K562 (cell line): ENCODE data around the gene RPTOR. TPM values are rescaled to one million over a fixed set of nuclear protein-coding genes. Genes with fewer than 3 reads are reported as not detected.

Experiments used
- CCAR2 ChIP-seq: fragments of 200-400 bp; formaldehyde crosslinking; IDR thresholded peaks from 2 replicates; pipeline ENCODE4 v1.6.1; 2017; ENCODE audit warnings: mild to moderate bottlenecking, low read depth, low read length
- E2F6 ChIP-seq, 2 experiments: IDR thresholded peaks; 2 replicates each; pipeline ENCODE4 v1.6.1; 2011; ENCODE audit warnings: borderline replicate concordance in 1 of 2, control low read depth in 1 of 2, low read depth in 1 of 2, low read length in 1 of 2, mild to moderate bottlenecking in 1 of 2, mixed read lengths in 1 of 2, moderate library complexity in 1 of 2; ENCODE audit not compliant: insufficient read depth in 1 of 2, insufficient read length in 1 of 2, poor library complexity in 1 of 2, severe bottlenecking in 1 of 2; ENCODE audit errors: extremely low read depth in 1 of 2
- EZH2 ChIP-seq: IDR thresholded peaks from 2 replicates; pipeline ENCODE4 v1.6.1; 2012; ENCODE audit warnings: low read depth, mild to moderate bottlenecking, inconsistent platforms, low read length, borderline replicate concordance
- HES1 ChIP-seq: fragments of 450-650 bp; IDR thresholded peaks from 2 replicates; pipeline ENCODE4 v1.6.1; 2016; ENCODE audit warnings: low read depth, mild to moderate bottlenecking, moderate library complexity
- IRF9 ChIP-seq: fragments of 450-650 bp; IDR thresholded peaks from 2 replicates; pipeline ENCODE4 v1.6.1; 2016; ENCODE audit warnings: missing biosample characterization, missing genetic modification characterization
- SRSF9 ChIP-seq: fragments of 200-400 bp; formaldehyde crosslinking; IDR thresholded peaks from 2 replicates; pipeline ENCODE4 v1.6.1; 2017; ENCODE audit warnings: low read depth, low read length, borderline replicate concordance
- STAT5B ChIP-seq: fragments of 250-450 bp; sonication (Bioruptor Pico); IDR thresholded peaks from 2 replicates; pipeline ENCODE4 v1.8.0; 2021; ENCODE audit warnings: mild to moderate bottlenecking, inconsistent platforms
- ZNF586 ChIP-seq: fragments of 450-650 bp; formaldehyde crosslinking; conservative IDR thresholded peaks from 2 replicates; pipeline ENCODE4 v1.4.0; 2020; ENCODE audit warnings: mild to moderate bottlenecking, moderate library complexity
- ZNF780A ChIP-seq: fragments of 250-450 bp; sonication (Bioruptor Pico); IDR thresholded peaks from 2 replicates; pipeline ENCODE4 v1.5.0; 2021; ENCODE audit warnings: mild to moderate bottlenecking
- polyA plus RNA-seq, 8 experiments: library from polyadenylated mRNA; depleted of rRNA in 4 of 8; stranded (reverse) in 5 of 8; unstranded in 3 of 8; fragments of >200 nt; fragmentation: Nextera tagmentation in 2 of 8; fragmentation: Illumina TruSeq in 1 of 8; extraction: Ambion mirVana in 2 of 8; extraction: Trizol in 1 of 8; gene quantifications; 2 replicates each; pipeline versions ENCODE4 v1.2.1 to v1.2.3, GENCODE V29; 2011 to 2014; ENCODE audit warnings: inconsistent platforms in 1 of 8, missing spikeins in 1 of 8
- total RNA-seq, 7 experiments: library from RNA; depleted of rRNA in 6 of 7; stranded (reverse); fragments of >200 nt in 6 of 7; fragmentation: Illumina TruSeq in 2 of 7; extraction: Trizol in 2 of 7; gene quantifications; 2 replicates each; pipeline versions ENCODE4 v1.2.1 to v1.2.3, GENCODE V29; 2011 to 2021; ENCODE audit warnings: low replicate concordance in 1 of 7

Gene RPTOR
- total and polyA plus RNA-seq, 9 of the 15 experiments (the other 6 are each of a cell fraction or from before 2014, with no cell fraction given), result 0.24 to 54.1 (median 10.2) TPM

GRCh38 chr17:80604670-80605010, 60.0 kb downstream of the RPTOR start (continued):
- TF ChIP-seq SRSF9 (no peak), IRF9 (no peak), EZH2 (no peak), ZNF780A (no peak), HES1 (no peak), CCAR2 (no peak), ZNF586 (CRISPR knock-in tag) (no peak), E2F6 (IDR thresholded peaks at IDR 0.05; ENCODE audit: borderline replicate concordance in 1 of 2, extremely low read depth in 1 of 2, insufficient read depth in 1 of 2, insufficient read length in 1 of 2, low read depth in 1 of 2, low read length in 1 of 2, poor library complexity in 1 of 2, severe bottlenecking in 1 of 2) (no peak), STAT5B (CRISPR knock-in tag) (no peak)
